NCI-H2171 (cell line): Measurements from ENCODE around the gene LPA.
"Not testable (repeated sequence)": the region's sequence is repeated elsewhere in the genome, so short reads cannot be mapped to it uniquely, and the experiment has no call there.

Experiments used
- DNase-seq: peaks from one replicate; lab custom pipeline; 2025; lab: John Stamatoyannopoulos, UW

The LPA gene

DNA sequence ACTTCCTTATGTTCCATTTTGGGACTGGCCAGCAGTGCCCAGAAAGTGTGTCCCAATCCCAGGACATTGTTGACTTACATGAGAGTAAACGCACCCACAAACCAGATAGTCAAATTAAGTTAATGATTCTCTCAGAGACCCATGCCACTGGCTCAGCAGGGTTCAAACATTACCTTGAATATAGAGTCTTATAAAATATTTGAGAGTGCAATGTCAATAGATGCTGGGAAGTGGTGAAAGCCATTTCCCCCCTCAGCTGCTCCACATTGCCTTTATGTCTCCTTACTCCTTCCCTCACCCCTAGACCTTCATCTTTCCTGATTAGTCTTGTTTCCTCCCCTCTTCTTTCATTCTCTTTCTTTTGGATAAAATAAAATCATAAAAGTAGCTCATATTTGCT lies at the start of gene LPA:
LPA (minus strand) TSS at position 78 of the 400 bp plus-strand sequence; CDS start at position 17, 61 bp downstream.
- not testable (repeated sequence) for DNase-seq

DNA sequence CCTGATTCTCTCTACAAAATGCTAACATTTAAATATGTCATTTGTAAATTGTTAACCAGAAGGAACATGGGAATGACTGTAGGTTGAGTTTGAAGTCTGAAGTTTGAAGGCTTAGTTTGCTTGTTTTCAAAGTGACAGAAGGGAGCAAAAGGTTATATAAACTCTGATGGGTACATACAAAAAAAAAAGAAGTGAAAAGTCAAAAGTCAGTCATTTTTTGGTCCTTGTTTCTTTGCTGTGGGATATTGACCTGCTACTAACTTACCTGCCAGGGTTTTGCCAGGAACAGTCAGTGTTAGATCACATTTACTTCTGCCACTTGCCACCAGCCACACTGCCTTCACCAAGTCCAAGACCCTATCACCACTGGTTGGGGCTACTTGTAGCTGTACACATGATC lies 44.9 kb upstream of the LPA start:
- not testable (repeated sequence) for DNase-seq

DNA sequence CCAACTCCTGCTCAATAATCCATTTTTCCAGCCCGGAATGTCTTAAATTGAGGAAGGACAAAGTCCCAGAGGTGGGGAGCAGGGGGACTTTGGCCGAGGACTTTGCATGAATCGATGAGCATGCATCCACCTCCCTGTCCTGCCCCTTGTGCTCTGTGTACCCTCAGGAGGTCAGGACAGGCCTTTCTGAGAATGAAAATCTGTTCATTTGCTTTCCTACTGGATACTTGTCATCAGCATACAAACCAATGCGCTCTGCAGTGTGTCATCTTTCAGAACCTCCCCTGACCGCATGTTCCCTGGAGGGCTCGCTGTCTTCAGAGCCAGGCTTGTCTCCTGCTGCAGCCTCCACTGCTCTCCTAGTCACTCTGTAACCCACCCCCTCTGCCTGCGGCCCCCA lies 40.6 kb upstream of the LPA start:
- not testable (repeated sequence) for DNase-seq

DNA sequence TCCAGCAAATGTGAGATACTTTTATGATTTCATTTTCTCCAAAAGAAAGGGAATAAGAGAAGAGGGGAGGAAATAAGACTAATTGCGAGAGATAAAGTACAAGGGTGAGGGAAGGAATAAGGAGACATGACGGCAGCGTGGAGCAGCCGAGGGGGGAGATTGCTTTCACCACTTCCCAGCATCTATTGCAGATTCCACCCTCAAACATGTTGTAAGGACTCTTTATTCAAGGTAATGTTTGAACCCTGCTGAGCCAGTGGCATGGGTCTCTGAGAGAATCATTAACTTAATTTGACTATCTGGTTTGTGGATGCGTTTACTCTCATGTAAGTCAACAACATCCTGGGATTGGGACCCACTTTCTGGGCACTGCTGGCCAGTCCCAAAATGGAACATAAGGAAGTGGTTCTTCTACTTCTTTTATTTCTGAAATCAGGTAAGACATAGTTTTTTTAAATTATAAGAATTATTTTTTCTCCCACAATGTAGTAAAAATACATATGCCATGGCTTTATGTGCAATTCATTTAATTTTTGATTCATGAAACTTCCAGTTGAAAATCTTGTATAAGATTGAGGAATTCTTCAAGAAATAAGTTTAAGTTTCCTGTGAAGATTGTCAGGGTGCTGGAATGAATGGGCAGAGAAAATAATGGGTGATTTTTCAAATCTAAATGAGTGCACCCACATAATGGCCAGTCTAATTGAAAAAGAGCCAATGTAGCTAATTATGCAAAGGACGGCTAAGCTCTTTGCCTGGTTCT lies 38.0 kb upstream of the LPA start, which contains the start of gene PLG:
PLG (plus strand) TSS at position 327 of the 763 bp plus-strand sequence; CDS start at position 388, 61 bp downstream.
- DNase-seq = not testable (repeated sequence)

GRCh38 chr6:160697826-160698225 lies 33.8 kb upstream of the LPA start:
- no peak for DNase-seq

DNA sequence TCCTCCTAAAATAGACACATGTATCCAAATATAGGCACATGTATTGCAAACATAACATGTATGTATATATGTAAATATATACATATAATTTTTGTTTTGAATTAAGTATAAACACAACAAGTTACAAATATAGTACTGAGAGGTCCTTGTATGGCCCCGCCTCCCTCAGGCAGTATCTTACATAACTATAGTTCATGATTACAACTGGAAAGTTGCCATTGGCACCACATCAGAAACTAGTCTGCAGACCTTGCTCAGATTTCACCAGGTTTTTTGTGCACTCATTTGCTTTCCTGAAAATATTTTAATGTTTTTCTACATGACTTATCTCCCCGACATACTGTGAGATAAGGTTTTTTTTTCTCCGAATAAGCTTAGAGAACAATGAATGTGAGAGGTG lies 32.8 kb upstream of the LPA start:
- not testable (repeated sequence) for DNase-seq

- not testable (repeated sequence) for DNase-seq
Observed at GRCh38 chr6:160695622-160696021, 31.5 kb upstream of the LPA start.

- not testable (repeated sequence) for DNase-seq
Observed at GRCh38 chr6:160695025-160695424, 30.9 kb upstream of the LPA start.

GRCh38 chr6:160692369-160692959 lies 28.4 kb upstream of the LPA start:
- no peak for DNase-seq

GRCh38 chr6:160691617-160692016 lies 27.5 kb upstream of the LPA start:
- no peak for DNase-seq

GRCh38 chr6:160690458-160690857 lies 26.4 kb upstream of the LPA start:
- DNase-seq = no peak

- DNase-seq = no peak
Observed at GRCh38 chr6:160685762-160686450, 21.8 kb upstream of the LPA start.

DNA sequence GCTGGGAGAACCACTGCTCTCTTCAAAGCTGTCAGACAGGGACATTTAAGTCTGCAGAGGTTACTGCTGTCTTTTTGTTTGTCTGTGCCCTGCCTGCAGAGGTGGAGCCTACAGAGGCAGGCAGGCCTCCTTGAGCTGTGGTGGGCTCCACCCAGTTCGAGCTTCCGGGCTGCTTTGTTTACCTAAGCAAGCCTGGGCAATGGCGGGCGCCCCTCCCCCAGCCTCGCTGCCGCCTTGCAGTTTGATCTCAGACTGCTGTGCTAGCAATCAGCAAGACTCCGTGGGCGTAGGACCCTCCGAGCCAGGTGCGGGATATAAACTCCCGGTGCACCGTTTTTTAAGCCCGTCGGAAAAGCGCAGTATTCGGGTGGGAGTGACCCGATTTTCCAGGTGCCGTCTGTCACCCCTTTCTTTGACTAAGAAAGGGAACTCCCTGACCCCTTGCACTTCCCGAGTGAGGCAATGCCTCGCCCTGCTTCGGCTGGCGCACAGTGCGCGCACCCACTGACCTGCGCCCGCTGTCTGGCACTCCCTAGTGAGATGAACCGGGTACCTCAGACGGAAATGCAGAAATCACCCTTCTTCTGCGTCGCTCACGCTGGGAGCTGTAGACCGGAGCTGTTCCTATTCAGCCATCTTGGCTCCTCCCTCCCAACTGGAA lies 21.2 kb upstream of the LPA start:
- not testable (repeated sequence) for DNase-seq

DNA sequence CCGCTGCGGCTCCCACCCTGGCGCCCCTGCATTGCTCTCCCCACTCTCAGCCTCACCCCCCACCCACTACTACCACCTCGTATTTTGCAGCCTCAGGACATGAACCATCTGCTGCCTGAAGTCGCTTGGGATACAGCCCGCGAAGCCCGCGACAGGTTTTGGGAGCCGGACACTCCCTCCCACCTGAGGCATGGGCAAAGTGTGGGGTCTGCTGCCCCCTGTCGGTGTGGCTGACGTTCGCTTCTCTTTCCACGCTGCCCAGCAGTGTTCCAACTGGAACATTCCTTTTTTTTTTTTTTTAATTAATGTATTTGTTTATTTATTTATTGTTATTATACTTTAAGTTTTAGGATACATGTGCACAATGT lies 15.3 kb upstream of the LPA start:
- DNase-seq = no peak

DNA sequence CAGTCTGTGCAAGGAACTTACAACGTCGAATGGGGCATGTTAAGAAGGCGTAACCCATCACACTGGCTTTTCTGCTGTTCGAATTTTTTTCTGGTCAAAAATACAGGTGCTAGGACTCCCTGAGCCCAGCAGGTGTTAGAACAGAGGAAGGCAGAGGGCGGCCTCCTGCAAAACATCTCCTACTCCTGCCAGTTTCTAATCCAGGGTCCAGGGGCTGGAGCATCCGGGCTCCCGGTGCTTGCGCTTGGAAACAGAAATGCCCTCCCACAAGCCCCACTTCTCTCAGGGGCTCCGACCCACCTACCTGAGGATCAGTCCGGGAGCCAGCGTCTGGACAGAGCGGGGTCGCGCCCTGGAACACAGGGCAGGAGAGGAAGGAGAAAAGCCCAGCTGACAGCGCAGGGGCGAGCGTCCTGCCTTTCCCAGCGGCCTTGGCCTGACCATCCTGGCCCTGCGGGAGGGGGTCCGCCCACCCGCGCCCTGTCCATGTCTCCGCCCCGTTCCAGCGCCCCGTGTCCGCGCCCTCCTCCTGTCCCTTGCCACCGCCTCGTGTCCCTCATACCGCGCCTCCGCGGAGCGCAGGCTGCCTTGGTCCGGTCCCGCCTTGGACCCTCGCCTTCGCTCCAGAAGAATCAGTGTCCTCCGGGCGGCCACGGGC lies 14.8 kb upstream of the LPA start:
- no peak for DNase-seq

GRCh38 chr6:160678230-160678629 lies 14.2 kb upstream of the LPA start:
- DNase-seq = no peak

DNA sequence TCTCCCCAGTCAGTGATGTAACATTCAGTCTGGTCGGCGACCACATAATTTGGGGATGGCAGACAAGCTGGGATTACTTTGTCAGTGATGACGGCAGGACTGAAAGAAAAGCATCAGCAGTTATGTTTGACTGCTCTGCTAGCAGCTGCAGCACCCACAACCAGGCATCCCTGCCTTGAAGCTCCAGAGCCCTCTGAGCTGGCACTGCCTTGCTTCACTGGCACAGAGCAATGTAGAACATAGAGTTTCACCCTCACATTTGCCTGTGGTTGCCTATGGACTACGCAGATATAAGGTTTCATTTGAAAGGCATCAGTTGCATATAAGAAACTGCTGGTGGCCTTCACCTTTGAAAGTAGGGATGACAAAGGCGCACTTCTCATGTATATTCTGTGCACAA lies 12.3 kb upstream of the LPA start:
- not testable (repeated sequence) for DNase-seq

DNA sequence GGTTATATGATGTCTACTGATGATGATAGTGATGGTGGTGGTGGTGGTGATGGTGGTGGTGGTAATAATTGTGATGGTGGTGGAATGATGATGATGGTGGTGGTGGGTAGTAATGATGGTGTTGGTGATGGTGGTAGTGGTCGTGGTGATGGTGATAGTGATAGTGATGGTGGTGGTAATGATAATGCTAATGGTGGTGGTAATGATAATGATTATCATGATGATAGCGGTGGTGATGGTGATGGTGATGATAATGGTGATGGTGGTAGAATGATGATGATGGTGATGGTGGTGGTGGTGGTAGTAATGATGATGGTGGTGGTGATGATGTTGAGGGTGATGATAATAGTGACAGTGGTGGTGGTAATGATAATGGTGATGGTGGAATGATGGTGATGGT lies 4.5 kb upstream of the LPA start:
- no peak for DNase-seq

DNA sequence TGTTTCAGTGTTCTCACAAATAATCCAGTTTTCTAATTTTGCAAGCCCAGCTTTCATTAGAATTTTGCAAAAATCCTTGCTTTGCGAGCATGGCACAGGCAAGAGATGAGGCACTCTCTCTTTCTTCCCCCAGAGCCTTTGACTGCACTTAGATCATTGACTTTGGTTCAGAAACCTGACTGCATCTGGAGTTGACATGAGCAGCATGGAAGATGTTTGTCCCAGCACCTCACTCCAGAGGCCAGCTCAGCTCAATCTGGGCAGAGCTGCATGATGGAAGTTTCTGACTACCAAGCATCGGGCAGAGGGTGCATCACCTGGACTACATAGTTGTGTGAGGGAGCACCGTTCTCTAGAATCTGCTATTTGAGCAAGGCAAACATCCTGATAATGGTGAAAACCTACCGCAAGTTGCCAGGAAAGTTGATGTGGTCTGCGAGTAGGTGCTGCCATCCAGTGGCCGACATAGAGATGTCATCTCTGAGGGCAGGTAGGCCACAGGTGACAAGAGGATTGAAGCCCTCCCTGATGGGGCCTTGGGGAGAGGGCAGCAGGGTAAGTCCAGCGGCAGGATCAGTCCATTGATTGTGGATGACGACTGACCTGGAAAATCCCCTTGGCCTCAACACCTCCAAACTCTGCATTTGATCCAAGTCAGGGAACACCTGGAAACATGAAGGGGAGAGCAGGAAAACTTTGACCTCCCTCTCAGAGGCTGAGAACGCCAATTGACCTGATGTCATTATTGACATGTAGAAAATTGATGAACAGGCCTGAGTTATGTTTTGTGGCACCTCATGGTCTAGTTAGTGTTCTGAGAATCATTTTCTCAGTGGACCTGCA lies 3.8 kb upstream of the LPA start:
- DNase-seq = no peak

- no peak for DNase-seq
Observed at GRCh38 chr6:160662842-160663241, 1.2 kb downstream of the LPA start.

- DNase-seq = no peak
Observed at GRCh38 chr6:160662429-160662828, 1.6 kb downstream of the LPA start.
